MCF 10A (cell line): ENCODE results near the gene YBEY. TPM values are rescaled to one million over a fixed set of nuclear protein-coding genes. Genes with fewer than 3 reads are reported as not detected.

Experiments used
- BruUV-seq: library from RNA; stranded (reverse); fragments of 400-500 nt; replicated peaks from 2 replicates; lab custom pipeline; 2021; lab: Mats Ljungman, UMichigan
- CTCF ChIA-PET: fragments of 300-600 bp; sonication (Branson Sonifier 250); formaldehyde crosslinking; extraction: SDS; loops from one replicate; lab custom pipeline; 2021; ENCODE audit warnings: antibody characterized with exemption, inconsistent platforms; lab: Yijun Ruan, JAX
- POLR2A ChIA-PET: fragments of 300-600, 350-650 bp; sonication (Branson Sonifier 250); formaldehyde crosslinking; extraction: SDS; loops from one replicate; lab custom pipeline; 2020; ENCODE audit warnings: antibody characterized with exemption, inconsistent platforms; lab: Yijun Ruan, JAX
- DNase-seq: peaks from one replicate; pipeline ENCODE4 v3.0.0-alpha.2; 2018; ENCODE audit not compliant: unreplicated experiment
- H3K27ac Mint-ChIP-seq: one replicate; pipeline ENCODE4 v1.8.0; 2022; ENCODE audit warnings: mild to moderate bottlenecking, low read depth, mixed read lengths; ENCODE audit not compliant: unreplicated experiment
- H3K27me3 Mint-ChIP-seq: one replicate; pipeline ENCODE4 v1.8.0; 2022; ENCODE audit warnings: mixed read lengths; ENCODE audit not compliant: insufficient read depth, unreplicated experiment
- H3K36me3 Mint-ChIP-seq: one replicate; pipeline ENCODE4 v1.8.0; 2022; ENCODE audit warnings: mild to moderate bottlenecking, moderate library complexity, mixed read lengths; ENCODE audit not compliant: insufficient read depth, unreplicated experiment
- H3K4me1 Mint-ChIP-seq: one replicate; pipeline ENCODE4 v1.8.0; 2022; ENCODE audit warnings: mixed read lengths; ENCODE audit not compliant: insufficient read depth, unreplicated experiment
- H3K4me3 Mint-ChIP-seq: one replicate; pipeline ENCODE4 v1.8.0; 2022; ENCODE audit warnings: mild to moderate bottlenecking, moderate library complexity, mixed read lengths; ENCODE audit not compliant: unreplicated experiment
- H3K9me3 Mint-ChIP-seq: one replicate; pipeline ENCODE4 v1.8.0; 2022; ENCODE audit warnings: mixed read lengths; ENCODE audit not compliant: unreplicated experiment
- CTCF ChIP-seq: fragments of 200-600 bp; IDR thresholded peaks from one replicate; pipeline ENCODE4 v1.8.0; 2022; ENCODE audit warnings: antibody characterized with exemption, mild to moderate bottlenecking; ENCODE audit not compliant: unreplicated experiment
- intact Hi-C: fragments of 100-400 bp; cut with micrococcal nuclease; formaldehyde crosslinking; loops from 2 replicates; pipeline ENCODE4 v1.14.1; 2022
- total RNA-seq: library from RNA; stranded (reverse); gene quantifications from 2 replicates; pipeline ENCODE4 v1.2.3, GENCODE V29; 2022

Gene YBEY
- total RNA-seq, 1 experiment from 2014 or later: 26.7 TPM

- Mint-ChIP-seq H3K36me3 (peaks cover 13% of the 10 kb centered on the region), H3K4me3 (no peak overlapping the region), H3K4me1 (no peaks in the 10 kb centered on the region), H3K27me3 (no peaks in the 10 kb centered on the region), H3K27ac (no peak overlapping the region), H3K9me3 (no peaks in the 10 kb centered on the region)
- TF ChIP-seq CTCF: no peak
- DNase-seq: no peak
- ChIA-PET CTCF (no interaction called here), POLR2A (interaction anchor here (0.7 to 2.1 kb wide), 2 partner anchors 11 to 26 kb away, joined by 3 to 9 read pairs; partner anchors contain the start of gene MCM3AP)
- intact Hi-C loops: no loop called here
- no TSS peak for BruUV-seq
Observed at GRCh38 chr21:46311568-46311967, 25.4 kb downstream of the YBEY start.

GRCh38 chr21:46312949-46313348 lies 26.8 kb downstream of the YBEY start:
- Mint-ChIP-seq H3K9me3 (no peaks in the 10 kb centered on the region), H3K4me1 (no peaks in the 10 kb centered on the region), H3K4me3 (no peak overlapping the region), H3K36me3 (peaks cover 8% of the 10 kb centered on the region), H3K27me3 (no peaks in the 10 kb centered on the region), H3K27ac (no peak overlapping the region)
- BruUV-seq: no TSS peak
- ChIA-PET CTCF (no interaction called here), POLR2A (interaction anchor here (0.6 to 0.7 kb wide), 2 partner anchors 8 to 10 kb away, joined by 3 to 5 read pairs; no protein-coding TSS in a partner anchor)
- no peak for TF ChIP-seq CTCF
- intact Hi-C loops: no loop called here
- DNase-seq: no peak

GRCh38 chr21:46314441-46315020 lies 28.4 kb downstream of the YBEY start:
- ChIA-PET POLR2A (no interaction called here), CTCF (no interaction called here)
- Mint-ChIP-seq H3K27me3 (no peaks in the 10 kb centered on the region), H3K9me3 (no peaks in the 10 kb centered on the region), H3K27ac (no peak overlapping the region), H3K4me3 (no peak overlapping the region), H3K4me1 (no peaks in the 10 kb centered on the region), H3K36me3 (peaks cover 2% of the 10 kb centered on the region)
- no peak for TF ChIP-seq CTCF
- intact Hi-C loops: no loop called here
- DNase-seq: no peak
- no TSS peak for BruUV-seq

- no peak for TF ChIP-seq CTCF
- no peak for DNase-seq
- POLR2A ChIA-PET: no interaction called here
- intact Hi-C loops: no loop called here
- Mint-ChIP-seq H3K9me3 (no peaks in the 10 kb centered on the region), H3K4me3 (no peak overlapping the region), H3K27me3 (no peaks in the 10 kb centered on the region), H3K4me1 (peaks cover 6% of the 10 kb centered on the region), H3K36me3 (no peaks in the 10 kb centered on the region), H3K27ac (no peak overlapping the region)
- CTCF ChIA-PET: no interaction called here
- BruUV-seq: no TSS peak
Observed at GRCh38 chr21:46316708-46317324, 30.7 kb downstream of the YBEY start.
